ENCODE results near the gene CTXN3. TPM values are rescaled to one million over a fixed set of nuclear protein-coding genes. Genes with fewer than 3 reads are reported as not detected.
A peak's percentile ranks its signal among the peaks of the same experiment; 100 is the strongest.

Gene CTXN3
- total RNA-seq, 2 donors from 2014 or later = not detected

GRCh38 chr5:127696683-127697082 lies 47.8 kb downstream of the CTXN3 start:
- Histone ChIP-seq H3K36me3 (replicated peaks in 1 of 2; ENCODE audit: insufficient read depth in 1 of 2, low read depth in 2 of 2) (no peaks in the 10 kb centered on the region), H3K9me3 (no peaks in the 10 kb centered on the region), H3K4me1 (peaks cover 6% of the 10 kb centered on the region), H3K27ac (no peak overlapping the region), H3K27me3 (no peaks in the 10 kb centered on the region), H3K4me3 (no peak overlapping the region)
- no peak for DNase-seq
- TF ChIP-seq POLR2A (IDR thresholded peaks at IDR 0.05) = no peak
- TF ChIP-seq CTCF (IDR thresholded peaks at IDR 0.05) = no peak
- 71 to 77% methylated on average over 6 of the region's 6 CpGs for WGBS, 2 donors
- intact Hi-C loops (cut with DNase I) = no loop called here
- ATAC-seq = no peak

GRCh38 chr5:127697894-127698600 lies 49.2 kb downstream of the CTXN3 start:
- H3K27me3 ChIP-seq = no peaks in the 10 kb centered on the region
- ATAC-seq = peak; percentile 55
- peaks cover 6% of the 10 kb centered on the region for H3K4me1 ChIP-seq
- DNase-seq = peak in 1 of 4 donors; percentile 18
- H3K36me3 ChIP-seq (replicated peaks in 1 of 2; ENCODE audit: insufficient read depth in 1 of 2, low read depth in 2 of 2) = no peaks in the 10 kb centered on the region
- no peak overlapping the region for H3K4me3 ChIP-seq
- no peak for TF ChIP-seq CTCF (IDR thresholded peaks at IDR 0.05)
- no peak for TF ChIP-seq POLR2A (IDR thresholded peaks at IDR 0.05)
- WGBS, 2 donors = 12 to 15% methylated on average over 2 of the region's 2 CpGs
- no peaks in the 10 kb centered on the region for H3K9me3 ChIP-seq
- H3K27ac ChIP-seq = no peak overlapping the region
- intact Hi-C loops (cut with DNase I) = no loop called here

DNA sequence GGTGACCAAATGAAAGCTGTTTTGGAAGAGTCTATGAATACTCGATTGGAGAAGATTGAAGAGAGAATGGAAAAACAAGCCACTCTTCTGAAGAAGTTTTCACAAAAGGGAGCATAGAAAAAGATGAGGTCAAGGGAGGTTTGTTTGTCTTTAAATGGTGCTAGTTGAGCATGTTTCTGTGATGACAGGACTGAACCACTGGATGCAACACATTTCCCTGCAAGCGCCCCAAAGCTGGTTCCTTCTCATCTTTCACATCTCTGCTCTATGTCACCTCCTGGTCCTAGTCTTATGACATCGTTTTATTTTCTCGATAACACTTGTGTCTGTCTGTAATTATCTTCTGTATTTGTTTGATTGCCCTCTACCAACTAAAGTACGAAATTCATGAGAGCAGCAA lies 50.5 kb downstream of the CTXN3 start:
- no peak overlapping the region for H3K27ac ChIP-seq
- intact Hi-C loops (cut with DNase I) = no loop called here
- no peaks in the 10 kb centered on the region for H3K9me3 ChIP-seq
- peaks cover 6% of the 10 kb centered on the region for H3K4me1 ChIP-seq
- TF ChIP-seq POLR2A (IDR thresholded peaks at IDR 0.05) (no peak), CTCF (IDR thresholded peaks at IDR 0.05) (no peak)
- 79 to 87% methylated on average over 5 of the region's 5 CpGs for WGBS, 2 donors
- DNase-seq (no peak), ATAC-seq (no peak)
- H3K27me3 ChIP-seq = no peaks in the 10 kb centered on the region
- no peak overlapping the region for H3K4me3 ChIP-seq
- no peaks in the 10 kb centered on the region for H3K36me3 ChIP-seq (replicated peaks in 1 of 2; ENCODE audit: insufficient read depth in 1 of 2, low read depth in 2 of 2)

DNA sequence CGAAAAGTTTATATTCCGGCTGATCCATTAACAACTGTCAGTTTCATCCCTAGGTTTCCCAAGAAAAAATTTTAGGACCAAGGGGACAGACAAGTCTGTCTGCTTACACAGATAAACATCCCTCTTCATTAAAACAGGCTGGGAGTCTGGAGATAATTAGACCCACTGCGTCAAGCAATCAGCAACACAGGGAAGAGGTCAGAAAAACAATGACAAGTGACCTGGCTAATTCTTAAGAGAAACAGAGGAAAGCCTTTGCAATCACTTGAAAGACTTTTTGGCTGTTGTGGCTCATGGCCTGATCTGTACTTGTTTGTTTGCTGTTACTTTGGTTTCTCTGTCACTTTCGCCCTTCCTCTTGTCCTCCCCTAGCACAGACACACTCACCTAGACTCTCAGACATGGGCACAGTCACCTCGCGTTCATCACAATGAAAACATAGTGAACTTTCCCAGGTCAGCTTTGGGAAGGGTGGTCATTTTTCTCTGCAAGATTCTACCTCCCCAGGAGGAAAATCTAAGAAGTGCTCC lies 51.4 kb downstream of the CTXN3 start:
- intact Hi-C loops (cut with DNase I) = no loop called here
- WGBS, 2 donors = 78 to 86% methylated on average over 6 of the region's 6 CpGs
- no peak for DNase-seq
- H3K4me3 ChIP-seq = no peak overlapping the region
- H3K27me3 ChIP-seq = no peaks in the 10 kb centered on the region
- no peak overlapping the region for H3K27ac ChIP-seq
- no peaks in the 10 kb centered on the region for H3K9me3 ChIP-seq
- H3K4me1 ChIP-seq = peaks cover 6% of the 10 kb centered on the region
- no peaks in the 10 kb centered on the region for H3K36me3 ChIP-seq (replicated peaks in 1 of 2; ENCODE audit: insufficient read depth in 1 of 2, low read depth in 2 of 2)
- no peak for ATAC-seq
- TF ChIP-seq POLR2A (IDR thresholded peaks at IDR 0.05) (no peak), CTCF (IDR thresholded peaks at IDR 0.05) (no peak)

GRCh38 chr5:127702434-127702833 lies 53.6 kb downstream of the CTXN3 start:
- intact Hi-C loops (cut with DNase I) = no loop called here
- Histone ChIP-seq H3K36me3 (replicated peaks in 1 of 2; ENCODE audit: insufficient read depth in 1 of 2, low read depth in 2 of 2) (no peaks in the 10 kb centered on the region), H3K4me3 (no peak overlapping the region), H3K27me3 (no peaks in the 10 kb centered on the region), H3K27ac (no peak overlapping the region), H3K4me1 (peaks cover 6% of the 10 kb centered on the region), H3K9me3 (no peaks in the 10 kb centered on the region)
- WGBS, 2 donors = 89 to 94% methylated on average over 2 of the region's 2 CpGs
- DNase-seq (no peak), ATAC-seq (no peak)
- no peak for TF ChIP-seq POLR2A (IDR thresholded peaks at IDR 0.05)
- no peak for TF ChIP-seq CTCF (IDR thresholded peaks at IDR 0.05)
